Measurements from ENCODE around the gene SYT9. TPM values are rescaled to one million over a fixed set of nuclear protein-coding genes. Genes with fewer than 3 reads are reported as not detected.
"Not testable (repeated sequence)": the region's sequence is repeated elsewhere in the genome, so short reads cannot be mapped to it uniquely, and the experiment has no call there.

SYT9 gene
- total and polyA plus RNA-seq, 4 donors: 0.01 to 0.12 TPM; not detected in 2

GRCh38 chr11:7332962-7333361, 81.3 kb downstream of the SYT9 start:
- WGBS, 2 donors: 85 to 96% methylated on average over 2 of the region's 2 CpGs
- no peaks in the 10 kb centered on the region for H3K36me3 ChIP-seq (ENCODE audit: control insufficient read depth in 4 of 4, insufficient read depth in 4 of 4, low read length in 4 of 4)
- H3K4me3 ChIP-seq: no peak overlapping the region
- H3K9me3 ChIP-seq (ENCODE audit: control insufficient read depth in 4 of 4, insufficient read depth in 3 of 4, low read length in 3 of 4): peaks cover 0 to 3% (median 0%) of the 10 kb centered on the region in 4 donors
- H3K27me3 ChIP-seq (ENCODE audit: control insufficient read depth in 3 of 3, insufficient read depth in 3 of 3, low read length in 2 of 3): no peaks in the 10 kb centered on the region
- no peaks in the 10 kb centered on the region for H3K4me1 ChIP-seq (ENCODE audit: control insufficient read depth in 5 of 5, insufficient read depth in 5 of 5, low read length in 5 of 5)
- TF ChIP-seq CTCF (IDR thresholded peaks at IDR 0.05; ENCODE audit: control extremely low read depth, extremely low read depth): no peak
- ATAC-seq (ENCODE audit: insufficient read depth, low FRiP score) (no peak), DNase-seq (peak in 1 of 3 donors; percentile 6)
- H3K27ac ChIP-seq (ENCODE audit: low read depth in 1 of 2, low read length in 1 of 2): no peak overlapping the region
- no peak overlapping the region for H3K9ac ChIP-seq (ENCODE audit: insufficient read depth in 1 of 2, low read length in 2 of 2)

DNA sequence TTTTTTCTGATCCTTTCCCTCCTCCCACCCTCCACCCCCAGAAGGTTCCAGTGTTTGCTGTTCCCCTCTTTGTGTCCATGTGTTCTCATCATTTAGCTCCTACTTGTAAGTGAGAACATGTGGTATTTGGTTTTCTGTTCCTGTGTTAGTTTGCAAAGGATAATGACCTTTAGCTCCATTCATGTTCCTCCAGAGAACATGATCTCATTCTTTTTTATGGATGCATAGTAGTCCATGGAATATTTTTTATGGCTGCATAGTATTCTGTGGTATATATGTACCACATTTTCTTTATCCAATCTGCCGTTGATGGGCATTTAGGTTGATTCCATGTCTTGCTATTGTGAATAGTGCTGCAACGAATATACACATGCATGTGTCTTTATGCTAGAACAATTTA, 83.7 kb downstream of the SYT9 start:
- not testable (repeated sequence) for ATAC-seq (ENCODE audit: insufficient read depth, low FRiP score); H3K4me1 ChIP-seq (ENCODE audit: control insufficient read depth in 5 of 5, insufficient read depth in 5 of 5, low read length in 5 of 5); H3K9me3 ChIP-seq (ENCODE audit: control insufficient read depth in 4 of 4, insufficient read depth in 3 of 4, low read length in 3 of 4); H3K4me3 ChIP-seq; H3K27ac ChIP-seq (ENCODE audit: low read depth in 1 of 2, low read length in 1 of 2); H3K36me3 ChIP-seq (ENCODE audit: control insufficient read depth in 4 of 4, insufficient read depth in 4 of 4, low read length in 4 of 4); H3K9ac ChIP-seq (ENCODE audit: insufficient read depth in 1 of 2, low read length in 2 of 2); H3K27me3 ChIP-seq (ENCODE audit: control insufficient read depth in 3 of 3, insufficient read depth in 3 of 3, low read length in 2 of 3); DNase-seq
- 66 to 74% methylated on average over 2 of the region's 2 CpGs for WGBS, 2 donors

GRCh38 chr11:7341551-7341950, 89.8 kb downstream of the SYT9 start:
- no peak for TF ChIP-seq CTCF (IDR thresholded peaks at IDR 0.05; ENCODE audit: control extremely low read depth, extremely low read depth)
- no peaks in the 10 kb centered on the region for H3K4me1 ChIP-seq (ENCODE audit: control insufficient read depth in 5 of 5, insufficient read depth in 5 of 5, low read length in 5 of 5)
- no peaks in the 10 kb centered on the region for H3K27me3 ChIP-seq (ENCODE audit: control insufficient read depth in 3 of 3, insufficient read depth in 3 of 3, low read length in 2 of 3)
- 67 to 81% methylated on average over 2 of the region's 2 CpGs for WGBS, 2 donors
- no peak for DNase-seq
- H3K27ac ChIP-seq (ENCODE audit: low read depth in 1 of 2, low read length in 1 of 2): no peak overlapping the region
- peaks cover 0 to 4% (median 0%) of the 10 kb centered on the region in 4 donors for H3K9me3 ChIP-seq (ENCODE audit: control insufficient read depth in 4 of 4, insufficient read depth in 3 of 4, low read length in 3 of 4)
- no peaks in the 10 kb centered on the region for H3K36me3 ChIP-seq (ENCODE audit: control insufficient read depth in 4 of 4, insufficient read depth in 4 of 4, low read length in 4 of 4)
- no peak overlapping the region for H3K4me3 ChIP-seq
- ATAC-seq (ENCODE audit: insufficient read depth, low FRiP score): no peak
- H3K9ac ChIP-seq (ENCODE audit: insufficient read depth in 1 of 2, low read length in 2 of 2): no peak overlapping the region

DNA sequence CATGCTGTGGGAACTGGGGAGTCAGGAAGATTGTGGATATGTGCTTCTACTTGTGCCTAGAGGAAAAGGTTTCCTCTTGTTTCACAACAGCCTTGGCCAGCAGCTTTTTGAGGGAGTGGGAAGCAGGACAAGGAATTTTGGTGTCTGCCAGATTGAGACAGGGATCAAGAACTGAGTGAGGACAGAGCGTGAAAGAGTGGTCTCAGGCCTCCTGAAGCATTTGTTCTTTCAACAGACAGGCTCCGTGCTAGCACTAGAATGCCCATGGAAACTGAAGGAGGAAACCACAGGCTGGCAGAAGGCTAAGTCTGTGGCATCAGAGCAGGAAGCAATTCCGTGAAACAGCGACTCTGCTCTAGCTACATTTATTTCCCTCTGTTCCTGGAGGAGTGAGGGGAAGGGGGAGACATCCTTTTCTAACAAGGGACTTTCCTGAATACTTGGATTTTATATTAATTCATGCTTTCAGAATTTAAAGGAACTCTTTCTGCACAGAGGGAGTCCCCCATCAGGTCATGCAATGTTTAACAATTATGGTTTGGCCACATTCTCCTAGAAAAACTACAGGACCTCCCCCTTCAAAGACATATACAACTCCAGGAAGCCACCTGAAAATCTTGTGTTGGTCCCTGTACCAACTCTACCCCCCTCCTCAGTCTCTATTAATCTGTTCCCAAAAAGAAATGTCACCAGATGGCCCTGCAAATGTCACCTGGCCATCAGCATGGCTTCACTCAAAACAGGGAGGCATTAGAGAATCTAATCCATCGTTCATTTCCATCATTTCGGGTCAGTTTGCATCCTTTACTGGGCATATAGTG, 96.1 kb downstream of the SYT9 start:
- no peaks in the 10 kb centered on the region for H3K36me3 ChIP-seq (ENCODE audit: control insufficient read depth in 4 of 4, insufficient read depth in 4 of 4, low read length in 4 of 4)
- H3K4me1 ChIP-seq (ENCODE audit: control insufficient read depth in 5 of 5, insufficient read depth in 5 of 5, low read length in 5 of 5): peaks cover 0 to 3% (median 0%) of the 10 kb centered on the region in 5 donors
- H3K9me3 ChIP-seq (ENCODE audit: control insufficient read depth in 4 of 4, insufficient read depth in 3 of 4, low read length in 3 of 4): no peaks in the 10 kb centered on the region
- H3K9ac ChIP-seq (ENCODE audit: insufficient read depth in 1 of 2, low read length in 2 of 2): no peak overlapping the region
- no peak overlapping the region for H3K4me3 ChIP-seq
- ATAC-seq (ENCODE audit: insufficient read depth, low FRiP score) (no peak), DNase-seq (peak; percentile 2 to 19 (median 18))
- H3K27ac ChIP-seq (ENCODE audit: low read depth in 1 of 2, low read length in 1 of 2): no peak overlapping the region
- no peak for TF ChIP-seq CTCF (IDR thresholded peaks at IDR 0.05; ENCODE audit: control extremely low read depth, extremely low read depth)
- H3K27me3 ChIP-seq (ENCODE audit: control insufficient read depth in 3 of 3, insufficient read depth in 3 of 3, low read length in 2 of 3): no peaks in the 10 kb centered on the region
- WGBS, 2 donors: 45 to 52% methylated on average over 6 of the region's 6 CpGs

Measured in lung (tissue), 12 donors.